Activated gamma-delta T cell treated with Interleukin-2 at 50 U/mL for 16 hours (primary cell): ENCODE data around the gene IQCE.

Experiments
- DNase-seq: peaks from one replicate; pipeline ENCODE4 v3.0.0-alpha.2; 2020

IQCE gene

DNA sequence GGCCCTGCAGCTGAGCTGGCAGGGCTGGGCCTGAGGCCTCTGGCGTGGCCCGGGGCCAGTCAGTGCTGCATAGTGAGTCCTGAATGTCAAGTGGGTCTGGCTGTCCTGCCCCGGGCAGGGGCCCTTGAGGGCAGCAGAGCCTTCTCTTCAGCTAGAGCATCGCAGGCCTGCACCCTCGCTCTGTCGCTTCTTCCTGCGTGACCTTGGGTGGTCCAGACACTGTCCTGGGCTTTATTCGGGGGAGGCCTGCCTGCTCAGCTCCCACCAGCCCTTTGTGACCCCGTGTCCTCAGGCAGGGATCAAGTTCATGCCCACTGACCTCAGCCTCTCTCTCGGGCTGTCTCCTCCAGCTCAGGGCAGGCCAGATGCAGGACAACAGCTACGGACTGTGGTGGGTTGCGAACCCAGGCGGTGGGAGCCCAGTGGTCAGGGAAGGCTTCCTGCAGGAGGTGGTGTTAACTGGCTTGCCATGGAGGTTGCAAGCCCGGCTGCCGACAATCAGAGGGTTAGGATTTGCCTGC is 76.4 kb downstream of the IQCE start:
- DNase-seq = no peak

DNA sequence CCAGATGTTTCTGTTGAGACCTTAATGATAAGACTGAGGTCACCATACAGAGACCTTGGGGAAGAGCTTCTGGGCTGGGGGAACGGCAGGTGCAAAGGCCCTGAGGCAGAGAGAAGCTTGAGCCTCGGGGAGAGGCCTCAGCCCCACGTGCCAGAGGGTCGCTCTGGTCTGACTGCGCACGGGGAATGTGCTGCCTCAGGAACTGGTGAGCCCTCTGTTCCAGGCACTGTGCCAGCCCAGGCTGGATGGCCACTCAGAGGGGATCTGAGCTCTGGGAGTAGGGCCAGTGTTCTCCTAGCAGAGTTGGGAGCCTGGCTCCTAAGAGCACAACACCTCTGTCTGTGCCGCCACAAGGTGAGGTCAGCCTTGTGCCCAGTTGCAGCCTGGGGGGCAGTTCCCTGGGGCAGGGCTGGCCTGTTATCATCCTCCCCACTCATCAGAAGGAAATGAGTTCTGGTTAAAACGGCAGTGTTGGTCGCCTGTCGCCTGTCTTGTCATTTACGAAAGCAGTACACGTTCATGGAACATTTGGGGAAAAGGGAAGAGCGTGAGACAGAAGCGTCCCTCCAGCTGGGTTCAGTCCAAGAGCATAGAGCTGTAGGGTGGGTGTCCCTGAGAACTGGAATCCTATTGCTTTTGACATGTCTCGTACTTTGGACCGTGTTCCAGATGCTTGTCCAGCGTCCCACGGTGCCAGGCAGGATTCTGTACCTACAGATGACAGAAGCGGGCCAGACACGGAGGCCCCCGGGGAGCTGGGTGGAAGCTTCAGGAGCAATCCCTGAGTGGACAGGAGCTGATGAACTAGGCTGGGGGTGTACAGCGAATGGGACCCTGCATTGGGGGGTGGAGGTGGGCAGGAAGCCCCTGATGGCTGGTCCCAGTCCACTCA is 77.3 kb downstream of the IQCE start:
- DNase-seq = no peak

DNA sequence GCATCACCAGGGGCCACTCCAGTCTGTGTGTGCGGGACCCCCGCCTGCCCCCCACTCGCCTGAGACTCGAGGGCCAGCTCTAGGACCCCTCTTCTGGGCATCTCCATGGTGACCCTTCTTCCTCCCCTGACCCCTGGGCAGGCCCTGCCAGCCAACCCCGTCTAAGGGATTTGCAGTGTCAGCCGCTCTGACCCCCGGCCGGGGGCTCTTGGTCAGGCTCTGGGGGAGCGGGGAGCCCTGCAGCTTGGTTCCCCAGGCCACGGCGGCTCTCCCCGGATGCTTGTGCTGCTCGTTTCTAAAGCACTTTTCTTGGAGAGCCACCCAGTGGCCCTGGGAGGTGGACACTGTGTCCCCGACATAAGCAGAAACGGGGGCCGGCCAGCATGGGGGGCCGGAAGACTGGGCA is 78.3 kb downstream of the IQCE start:
- DNase-seq = no peak

DNA sequence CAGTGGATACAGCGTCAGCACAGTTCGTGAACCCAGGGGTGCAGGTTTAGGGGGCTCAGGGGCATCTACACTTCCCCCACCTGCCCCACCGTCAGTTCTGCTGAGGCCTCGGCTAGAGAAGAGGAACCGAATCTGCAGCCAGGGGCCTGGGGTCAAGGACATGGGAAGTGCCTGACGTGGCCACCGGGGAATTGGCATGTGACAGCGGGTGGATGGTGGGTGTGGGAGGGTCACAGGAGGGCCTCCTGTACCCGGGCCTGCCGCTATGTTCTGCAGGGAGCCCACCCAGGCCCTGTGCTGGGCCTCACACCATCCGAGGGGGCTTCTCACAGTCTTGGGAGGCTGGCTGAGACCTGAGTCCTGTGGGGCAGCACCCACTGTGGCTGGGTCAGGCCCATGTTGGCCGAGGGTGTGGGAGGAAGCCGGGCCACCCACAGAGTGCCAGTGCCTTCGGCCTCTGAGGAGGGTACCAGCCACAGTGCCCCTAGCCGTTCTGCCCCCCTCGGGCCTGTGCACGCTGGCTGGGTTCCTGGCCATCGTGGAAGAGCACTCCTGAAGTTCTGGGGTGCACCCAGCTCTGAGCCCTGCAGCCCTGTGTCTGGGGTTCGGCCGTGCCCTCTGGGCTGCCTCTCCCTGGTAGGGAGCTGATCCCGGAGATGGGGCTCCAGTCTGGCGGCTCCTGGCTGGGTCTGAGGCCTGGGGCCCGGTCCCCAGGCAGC is 78.9 kb downstream of the IQCE start:
- DNase-seq = no peak

DNA sequence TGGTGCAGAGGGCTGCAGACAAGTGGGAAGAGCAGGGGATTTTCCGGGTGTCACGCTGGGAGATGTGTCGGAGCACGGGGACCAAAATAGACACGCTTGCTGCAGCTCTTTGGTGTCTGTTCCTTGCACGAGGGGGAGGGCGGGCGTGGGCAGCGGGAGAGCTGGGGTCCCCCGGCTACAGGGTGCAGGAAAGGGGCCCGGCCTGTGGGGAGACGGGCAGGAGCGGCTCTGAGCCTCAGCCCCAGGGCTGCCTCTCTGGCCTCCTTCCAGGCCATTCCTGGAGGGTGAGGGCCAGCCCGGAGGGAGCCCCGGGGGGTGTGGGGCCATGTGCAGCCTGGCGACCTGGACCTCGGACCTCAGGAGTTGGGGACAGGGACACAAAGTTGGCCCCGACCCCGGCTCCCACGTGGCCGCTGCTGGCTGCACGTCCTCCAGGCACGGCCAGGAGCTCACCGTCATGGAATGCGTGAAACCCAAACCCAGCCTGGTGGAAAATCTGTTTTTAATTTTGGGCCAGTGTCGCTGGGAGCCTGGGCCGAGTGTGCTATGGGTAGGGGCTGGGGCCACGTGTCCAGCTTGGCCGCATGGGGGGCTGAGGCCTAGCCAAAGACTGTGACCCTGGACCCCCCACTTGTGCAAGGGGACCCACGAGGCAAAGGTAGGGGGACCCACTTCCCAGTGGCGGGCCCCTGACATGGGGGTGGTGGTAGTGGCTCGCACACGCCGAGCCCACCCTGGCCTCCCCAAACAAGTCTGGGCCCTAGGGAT is 79.6 kb downstream of the IQCE start:
- no peak for DNase-seq

DNA sequence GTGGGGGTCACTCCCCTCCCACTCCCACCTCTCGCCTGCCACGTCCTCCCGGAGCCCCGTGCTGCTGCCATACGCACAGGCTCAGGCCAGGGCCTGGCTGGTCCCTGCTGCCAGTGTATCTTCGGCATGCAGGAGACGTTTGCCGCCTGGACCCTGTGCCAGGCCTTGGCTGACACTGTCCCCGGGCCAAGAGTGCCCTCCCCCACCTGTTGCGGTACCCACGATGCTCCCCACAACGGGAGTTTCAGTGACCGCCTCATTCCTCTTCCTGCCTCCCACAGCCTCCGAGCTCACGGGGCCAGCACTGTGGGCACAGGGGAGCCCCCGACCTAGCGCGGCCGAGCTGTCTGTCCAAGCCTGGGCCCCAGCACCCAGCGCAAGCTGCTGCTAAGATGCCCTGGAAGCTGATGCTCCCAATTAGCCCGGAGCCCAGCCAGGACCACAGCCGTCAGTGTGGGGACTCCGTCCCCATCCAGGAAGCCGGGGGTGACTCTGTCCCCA is 80.5 kb downstream of the IQCE start:
- no peak for DNase-seq

DNA sequence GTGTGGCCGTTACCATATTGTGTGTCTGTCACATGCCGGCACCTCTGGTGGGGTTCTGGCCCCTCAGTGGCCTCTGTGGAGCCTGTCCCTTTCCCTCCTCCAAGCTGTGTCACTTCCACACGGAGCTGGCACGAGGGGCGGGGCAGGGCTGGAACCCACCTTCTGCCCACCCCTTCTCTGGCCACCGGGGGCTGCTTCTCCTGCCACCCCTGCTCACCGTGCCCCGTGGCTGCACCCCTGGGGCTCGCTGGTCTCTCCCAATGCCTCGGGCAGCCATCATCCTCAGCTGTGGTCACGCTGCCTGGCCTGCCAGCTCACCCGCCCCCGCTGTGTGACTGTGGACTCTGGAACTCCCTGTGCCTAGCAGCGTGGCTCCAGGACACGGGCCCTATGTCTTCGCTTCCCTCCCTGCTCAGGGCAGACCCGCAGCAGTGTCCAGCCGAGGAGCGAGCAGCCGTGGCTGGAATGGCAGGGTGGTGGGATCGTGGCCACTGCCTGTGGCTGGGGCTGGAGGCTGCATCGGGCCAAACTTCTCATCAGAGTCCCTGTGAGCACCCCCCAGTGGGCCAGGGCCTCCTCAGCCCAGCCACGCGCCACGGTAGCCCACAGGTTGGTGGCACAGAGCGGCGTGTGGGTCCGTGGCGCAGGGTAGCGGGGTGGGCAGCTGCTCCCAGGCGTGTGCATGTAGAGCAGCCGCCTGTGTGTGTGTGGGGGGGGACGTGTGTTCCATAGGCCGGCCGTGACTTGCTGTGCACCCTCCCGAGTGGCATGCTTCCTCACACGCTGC is 81.1 kb downstream of the IQCE start:
- no peak for DNase-seq

DNA sequence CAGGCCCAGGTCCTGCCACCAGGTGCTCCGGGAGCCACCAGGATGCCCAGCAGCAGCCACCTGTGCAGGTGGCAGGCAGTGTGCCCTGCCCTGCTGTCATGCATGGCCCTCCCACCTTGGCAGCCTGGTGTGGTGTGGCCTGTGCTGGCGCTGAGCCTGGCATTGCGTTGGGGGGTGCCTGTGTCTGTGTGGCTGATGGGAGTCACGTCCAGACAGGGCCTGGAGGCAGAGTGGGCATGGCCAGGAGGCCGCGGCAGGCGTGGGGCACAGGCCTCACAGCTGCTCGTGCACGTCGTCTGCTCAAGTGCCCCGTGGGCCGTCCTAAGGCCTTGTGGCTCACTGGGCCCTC is 81.7 kb downstream of the IQCE start:
- no peak for DNase-seq

DNA sequence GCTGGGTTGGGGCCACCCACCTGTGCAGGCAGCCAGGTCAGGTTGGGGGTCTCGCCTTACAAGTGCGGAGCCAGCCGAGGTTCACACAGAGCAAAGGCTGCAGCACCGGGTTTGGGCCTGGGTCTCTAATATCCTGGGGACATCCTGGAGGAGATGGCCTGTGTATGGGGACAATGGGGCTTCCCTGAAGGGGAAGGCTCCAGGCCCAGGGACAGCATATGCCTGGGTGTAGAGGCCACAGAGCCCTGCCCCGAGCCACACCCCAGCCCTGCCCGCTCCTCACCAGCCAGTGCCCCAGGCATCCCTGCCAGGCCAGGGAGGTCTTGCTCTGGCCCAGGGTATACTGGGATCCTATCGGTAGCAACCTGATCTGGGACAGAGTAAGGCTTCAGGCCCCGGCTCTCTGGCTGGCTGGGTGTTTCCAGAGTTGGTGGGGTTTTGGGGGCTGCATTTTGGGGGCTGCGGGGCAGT is 82.1 kb downstream of the IQCE start:
- DNase-seq = no peak

DNA sequence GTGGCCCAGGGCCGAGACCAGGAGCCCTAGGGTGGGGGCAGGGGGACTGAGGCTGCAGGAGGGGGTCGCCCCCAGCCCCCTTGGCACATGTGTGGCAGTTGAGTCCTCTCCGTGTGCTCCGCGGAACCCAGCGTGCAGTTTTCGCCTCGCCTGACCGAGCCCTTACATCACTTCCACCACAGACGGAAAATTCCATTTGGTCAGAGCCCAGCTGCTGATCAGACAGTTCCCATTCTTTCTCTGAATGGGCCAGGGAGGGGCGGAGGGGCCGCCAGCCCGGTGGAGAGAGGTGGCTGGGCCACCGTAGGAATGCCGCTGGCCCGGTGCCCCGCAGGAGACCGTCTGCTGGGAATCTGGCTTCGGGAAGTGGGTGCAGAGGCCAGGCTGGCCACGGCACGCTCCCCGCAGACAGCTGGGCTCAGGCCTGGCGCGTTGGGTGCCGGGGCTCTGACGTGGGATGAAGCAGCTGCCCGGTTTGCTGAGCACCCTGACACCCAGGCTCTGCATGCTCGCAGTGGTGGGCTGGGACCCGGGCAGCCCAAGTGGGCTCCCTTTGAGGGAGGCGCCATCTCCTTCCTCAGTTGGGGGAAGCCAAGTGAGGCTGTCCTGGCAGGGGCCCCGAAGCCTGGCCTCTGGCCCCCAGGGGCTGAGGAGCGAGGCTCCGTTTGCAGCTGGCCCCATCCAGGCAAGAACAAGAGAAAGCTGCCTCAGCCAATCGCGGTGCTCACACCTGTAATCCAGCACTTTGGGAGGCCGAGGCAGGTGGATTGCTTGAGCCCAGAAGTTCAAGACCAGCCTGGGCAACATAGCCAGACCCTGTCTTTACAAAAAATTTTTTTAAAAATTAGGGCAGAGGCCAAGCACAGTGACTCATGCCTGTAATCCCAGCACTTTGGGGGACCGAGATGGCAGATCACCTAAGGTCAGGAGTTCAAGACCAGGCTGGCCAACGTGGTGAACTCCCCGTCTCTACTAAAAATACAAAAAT is 82.9 kb downstream of the IQCE start:
- DNase-seq = no peak

DNA sequence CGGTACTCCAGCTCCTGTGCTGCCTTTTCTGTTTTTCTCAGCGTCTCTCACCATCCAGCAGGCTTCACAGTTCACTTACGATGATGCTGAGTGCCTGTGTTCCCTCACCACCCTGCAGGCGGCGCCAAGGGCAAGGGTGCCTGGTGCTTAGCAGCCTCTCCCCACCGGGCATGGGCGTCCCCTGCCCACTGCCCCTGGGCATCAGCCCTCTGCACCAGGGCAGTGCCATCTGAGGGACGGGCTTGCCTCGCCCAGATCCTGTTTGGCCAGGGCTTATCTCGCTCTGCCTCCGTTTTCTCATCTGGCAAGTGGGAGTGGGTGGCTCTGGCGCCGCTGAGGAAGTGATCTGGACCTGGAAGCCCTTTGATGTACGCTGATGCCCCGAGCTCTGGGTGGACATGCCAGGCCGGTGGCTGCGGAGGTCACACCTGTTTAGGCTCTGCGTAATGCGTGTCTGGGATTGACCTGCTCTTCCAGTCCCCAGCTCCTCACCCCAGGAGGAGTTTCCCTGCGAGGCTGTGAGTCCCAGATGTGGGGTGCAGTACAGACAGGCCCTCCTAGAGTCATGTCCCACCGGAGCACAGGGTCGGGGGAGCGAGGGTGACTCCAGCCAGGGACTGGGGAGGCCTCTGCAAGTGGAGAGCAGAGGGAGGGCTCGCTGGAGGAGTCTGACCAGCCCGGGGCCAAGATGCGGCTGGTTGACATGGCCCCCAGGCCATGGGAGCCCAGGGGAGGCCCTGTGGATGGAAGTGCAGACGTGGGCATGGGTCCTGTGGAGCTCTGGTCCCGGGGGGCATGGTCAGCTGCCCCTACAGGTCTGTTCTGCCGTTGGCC is 84.8 kb downstream of the IQCE start:
- DNase-seq = no peak

DNA sequence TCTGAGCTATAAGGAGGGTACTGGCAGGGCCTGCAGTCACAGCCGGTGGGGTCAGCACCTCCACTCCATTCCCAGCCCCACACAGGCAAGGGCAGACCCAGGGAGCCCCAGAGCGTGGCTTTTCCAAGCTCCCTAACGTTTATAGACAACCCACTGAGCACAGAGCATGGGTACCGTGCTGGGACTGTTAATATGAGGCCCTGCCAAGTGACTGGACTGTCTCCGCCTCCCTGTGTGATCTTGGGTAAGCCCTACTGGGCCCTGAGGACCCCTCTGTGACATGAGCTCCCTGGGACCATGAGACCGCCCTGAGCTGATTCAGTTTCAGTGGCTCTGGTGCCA is 85.4 kb downstream of the IQCE start:
- no peak for DNase-seq

DNA sequence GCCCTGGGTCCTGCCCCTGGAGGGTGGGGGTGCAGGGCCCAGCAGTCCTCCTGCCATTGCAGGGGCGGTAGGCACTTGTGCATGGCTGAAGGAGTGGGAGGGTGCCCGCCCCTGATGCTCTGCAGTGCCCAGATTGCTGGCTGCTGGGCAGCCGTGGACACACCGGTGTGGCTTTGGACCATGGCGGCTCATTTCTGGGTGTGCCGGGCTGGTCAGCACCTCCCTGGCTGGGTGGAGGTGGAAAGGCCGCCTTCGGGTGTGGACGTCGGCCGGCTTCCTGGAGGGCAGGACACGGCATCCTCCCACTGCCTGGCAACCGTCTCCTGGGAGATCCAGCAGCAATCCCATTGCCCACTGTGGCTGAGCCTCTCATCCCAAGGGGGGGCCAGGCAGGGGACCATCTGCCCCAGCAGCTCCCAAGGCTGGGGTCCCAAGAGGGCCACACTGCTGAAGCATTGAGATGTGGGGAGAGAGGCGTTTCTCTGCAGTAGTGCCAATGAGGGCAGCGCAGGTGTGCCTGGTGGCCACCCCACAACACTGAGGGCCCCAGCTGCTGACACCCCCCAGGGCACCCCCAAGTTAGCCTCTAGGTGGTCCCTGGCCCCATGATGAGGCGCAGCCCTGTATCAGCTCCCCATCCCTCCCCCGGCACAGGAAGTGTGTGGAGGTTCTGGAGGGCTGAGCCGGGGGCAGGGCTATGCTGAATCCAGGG is 85.9 kb downstream of the IQCE start:
- peak; percentile 32 for DNase-seq

DNA sequence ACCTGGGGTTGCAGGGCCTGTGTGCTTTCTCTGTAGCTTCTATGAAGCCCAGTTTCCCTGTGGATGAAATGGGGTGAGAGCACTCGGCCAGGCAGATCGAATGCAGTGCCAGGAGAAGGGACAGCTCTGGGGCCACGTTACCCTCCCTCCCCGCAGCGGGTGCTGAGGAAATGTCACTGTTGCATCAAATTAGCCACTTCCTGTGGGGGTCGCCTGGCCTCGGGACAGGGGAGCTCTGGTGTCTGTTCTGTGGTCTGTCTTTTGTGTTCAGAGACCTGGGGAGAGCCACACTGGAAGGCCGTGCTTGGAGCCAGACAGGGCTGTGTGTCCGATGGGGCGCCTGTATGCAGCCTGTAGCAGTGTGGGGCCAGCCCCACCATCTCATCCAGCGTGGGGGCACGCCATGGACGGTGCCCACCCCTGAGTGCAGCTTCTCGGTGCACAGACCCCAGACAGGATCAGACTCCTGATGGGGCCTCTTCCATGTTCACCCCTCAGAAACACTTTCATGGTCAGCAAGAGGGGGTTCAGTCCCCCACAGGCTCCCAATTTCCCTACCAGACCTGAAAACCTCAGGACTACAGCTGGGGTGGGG is 86.6 kb downstream of the IQCE start:
- peak; percentile 59 for DNase-seq

DNA sequence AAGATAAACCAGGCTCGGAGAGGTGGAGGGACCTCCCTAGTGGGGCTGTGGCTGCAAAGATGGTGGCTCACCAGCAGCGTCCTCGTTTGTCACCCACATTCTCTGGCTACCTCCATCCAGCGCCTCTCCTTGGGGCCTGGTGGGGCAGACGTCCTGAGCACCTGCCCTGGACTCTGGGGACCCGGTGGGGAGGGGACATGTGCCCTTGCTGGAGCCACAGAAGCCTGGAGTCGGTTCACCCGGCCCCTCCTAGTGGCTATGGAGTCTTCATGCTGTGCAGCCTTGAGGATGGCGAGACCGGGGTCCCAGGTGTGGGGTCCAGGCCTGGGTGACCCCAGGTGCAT is 87.5 kb downstream of the IQCE start:
- DNase-seq = no peak

DNA sequence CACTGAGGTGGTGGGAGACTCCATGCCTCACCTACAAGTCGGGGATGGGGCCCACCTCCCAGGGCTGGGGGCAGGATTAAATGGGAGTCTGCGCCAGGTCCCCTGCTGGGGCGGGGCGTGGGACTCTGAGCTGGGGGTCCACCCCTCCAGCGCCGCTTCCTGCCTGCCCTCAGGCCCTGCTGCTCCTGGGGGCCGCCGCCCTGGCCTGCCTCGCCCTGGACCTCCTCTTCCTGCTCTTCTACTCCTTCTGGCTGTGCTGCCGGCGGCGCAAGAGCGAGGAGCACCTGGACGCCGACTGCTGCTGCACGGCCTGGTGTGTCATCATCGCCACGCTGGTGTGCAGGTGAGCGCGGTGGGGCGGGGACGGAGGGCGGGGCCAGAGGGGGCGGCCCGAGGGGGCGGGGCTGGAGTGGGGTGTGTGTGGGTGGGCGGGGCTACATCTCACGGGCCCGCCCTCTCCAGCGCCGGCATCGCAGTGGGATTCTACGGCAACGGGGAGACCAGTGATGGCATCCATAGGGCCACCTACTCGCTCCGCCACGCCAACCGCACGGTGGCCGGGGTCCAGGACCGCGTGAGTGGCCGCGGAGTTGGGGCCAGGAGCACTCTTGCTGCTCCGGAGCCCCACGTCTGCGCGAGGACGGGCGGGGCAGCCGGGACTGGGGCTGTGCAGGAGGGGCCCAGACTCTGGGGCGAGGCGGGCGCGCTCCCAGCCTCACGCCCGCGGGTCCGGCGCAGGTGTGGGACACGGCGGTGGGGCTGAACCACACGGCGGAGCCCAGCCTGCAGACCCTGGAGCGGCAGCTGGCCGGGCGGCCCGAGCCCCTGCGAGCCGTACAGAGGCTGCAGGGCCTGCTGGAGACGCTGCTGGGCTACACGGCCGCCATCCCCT is 88.1 kb downstream of the IQCE start:
- DNase-seq = no peak

DNA sequence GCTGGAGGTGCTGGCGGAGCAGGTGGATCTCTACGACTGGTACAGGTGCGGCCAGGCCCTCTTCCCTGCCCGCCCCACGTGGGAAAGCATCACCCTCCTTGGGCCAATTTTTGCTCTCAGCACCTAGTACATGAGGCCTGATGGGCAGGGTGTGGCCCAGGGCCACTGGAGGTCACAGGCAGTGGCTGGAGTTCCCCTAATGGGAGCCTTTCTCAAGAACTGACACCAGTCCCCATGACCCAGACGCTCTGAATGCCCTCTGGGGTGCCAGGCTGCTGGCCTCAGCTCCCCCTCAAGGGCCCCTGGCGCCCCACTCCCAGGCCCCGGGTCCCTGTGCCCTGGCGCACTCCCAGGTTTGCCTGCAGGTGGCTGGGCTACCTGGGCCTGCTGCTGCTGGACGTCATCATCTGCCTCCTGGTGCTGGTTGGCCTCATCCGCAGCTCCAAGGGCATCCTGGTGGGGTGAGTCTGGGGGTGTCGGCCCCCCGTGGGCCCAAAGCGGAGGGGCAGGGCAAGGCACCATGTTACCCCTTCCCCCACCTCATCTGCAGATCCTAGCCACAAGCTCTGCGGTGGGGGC is 88.9 kb downstream of the IQCE start:
- no peak for DNase-seq
